HG03060 (cell line): ENCODE results near the gene ALDH8A1.

Experiments
- ATAC-seq: cut with Tn5 transposase; IDR thresholded peaks from one replicate; pipeline ENCODE4 v1.9.1; 2021; ENCODE audit warnings: low read depth, moderate number of reproducible peaks; ENCODE audit not compliant: unreplicated experiment

The ALDH8A1 gene

DNA sequence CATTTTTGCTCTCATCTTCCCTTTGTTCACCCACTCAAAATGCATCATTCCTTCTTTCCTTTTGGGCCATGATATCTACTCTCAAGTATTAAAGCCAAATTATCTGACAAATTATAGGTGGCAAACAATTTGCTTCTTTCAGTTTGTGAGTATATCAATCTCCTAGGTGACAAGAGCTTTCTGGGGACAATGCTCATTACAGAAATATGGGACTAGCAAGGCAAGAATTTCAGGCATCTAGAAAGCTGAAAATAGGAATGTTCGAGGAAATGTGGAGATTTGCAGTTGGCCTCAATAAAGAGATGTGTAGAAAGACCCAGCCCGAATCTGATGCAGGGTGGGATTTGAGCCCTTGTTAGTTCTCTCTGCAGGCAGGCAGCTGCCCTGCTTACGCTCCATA, 71.8 kb downstream of the ALDH8A1 start:
- no peak for ATAC-seq

DNA sequence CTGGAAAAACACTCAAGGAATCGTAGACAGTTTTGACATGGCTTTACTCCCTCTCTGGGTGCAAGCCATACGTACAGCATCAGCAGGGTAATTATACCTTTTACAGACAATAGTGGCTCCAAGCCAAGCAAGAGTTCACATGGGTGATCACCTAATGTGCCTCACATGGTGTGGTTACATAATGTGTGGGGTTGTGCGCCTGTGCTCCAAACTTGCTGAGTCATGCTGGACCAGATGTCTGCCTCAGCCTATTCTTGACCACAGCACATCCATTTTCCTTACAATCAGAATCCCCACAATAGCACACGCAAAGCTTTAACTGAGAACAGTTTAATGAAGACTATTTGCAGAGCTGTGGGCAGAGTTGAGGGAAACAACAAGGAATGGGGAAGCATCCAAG, 74.5 kb downstream of the ALDH8A1 start:
- ATAC-seq = no peak

DNA sequence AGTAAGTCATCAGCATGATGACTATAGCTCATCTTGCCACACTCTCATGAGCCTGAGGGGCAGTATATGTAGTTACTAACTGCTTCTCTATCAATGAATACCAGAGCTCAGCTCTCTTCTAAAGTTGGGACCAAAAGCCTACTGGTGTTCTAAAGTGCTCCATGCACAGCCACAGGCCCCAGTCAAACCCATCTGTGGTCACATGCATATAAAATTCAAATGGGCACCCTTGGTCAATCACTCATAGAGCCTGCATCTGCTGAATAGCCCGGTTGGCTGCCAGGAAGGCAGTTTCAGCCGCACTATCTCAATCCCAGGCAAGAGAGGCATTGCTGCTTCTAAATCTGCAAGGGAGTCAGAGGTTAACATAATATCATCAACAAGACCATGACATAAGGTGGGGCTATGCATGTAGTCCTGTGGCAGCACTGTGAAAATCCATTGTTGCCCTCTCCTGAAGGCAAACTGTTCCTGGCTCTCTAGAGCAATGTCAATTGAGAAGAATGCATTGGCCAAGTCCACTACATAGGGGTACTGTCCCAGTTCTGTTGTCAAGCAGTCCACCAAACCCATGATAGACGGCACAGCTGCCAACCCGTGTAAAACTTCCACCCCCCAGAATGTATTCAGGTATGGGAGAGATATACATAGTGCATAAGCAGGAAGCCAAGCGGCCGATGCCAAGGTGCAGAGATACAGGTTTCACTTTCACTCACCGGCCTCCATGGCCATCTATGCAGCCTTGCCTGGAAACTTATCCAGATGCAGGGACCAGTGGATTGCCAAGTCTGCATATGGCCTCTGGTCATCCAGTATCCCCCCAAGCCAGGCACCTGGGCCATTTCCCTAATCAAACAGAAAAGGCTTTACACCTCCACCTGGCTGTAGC, 76.2 kb downstream of the ALDH8A1 start:
- no peak for ATAC-seq

DNA sequence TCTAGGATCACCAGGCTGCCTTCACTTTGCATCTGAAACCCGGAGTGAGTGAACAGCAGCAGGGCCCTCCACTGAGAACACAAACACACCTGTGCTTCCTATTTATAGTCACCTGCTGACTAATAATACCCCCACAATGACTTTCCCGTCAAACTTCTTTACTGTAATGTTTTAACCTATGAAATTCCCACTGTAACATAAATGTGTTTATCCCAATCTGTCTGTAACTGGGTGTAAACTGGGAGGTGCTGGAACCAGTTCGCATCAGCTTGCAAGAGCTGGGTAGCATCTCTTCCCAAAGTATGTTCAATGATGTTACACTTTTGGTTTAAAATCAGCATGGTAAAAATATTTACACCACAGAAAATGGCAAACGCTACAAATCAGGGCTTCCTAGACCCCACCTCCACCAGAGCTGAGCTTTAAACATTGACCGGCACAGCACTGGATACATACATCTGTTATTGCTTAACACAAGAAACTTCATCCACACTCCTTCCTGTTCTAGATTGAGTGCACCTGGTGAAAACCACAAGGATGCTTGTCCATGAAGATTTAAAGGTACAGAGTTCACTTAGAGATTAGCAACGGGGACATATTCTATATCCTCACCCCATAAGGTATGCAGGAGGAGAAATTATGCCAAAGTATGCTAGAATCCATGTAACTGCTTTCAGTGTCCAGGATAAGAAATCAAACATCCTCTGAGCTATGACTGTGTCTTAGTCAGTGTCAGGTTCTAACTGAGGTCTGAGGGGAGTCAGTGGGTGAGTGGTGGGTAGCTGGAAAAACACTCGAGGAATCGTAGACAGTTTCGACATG, 79.0 kb downstream of the ALDH8A1 start:
- peak; percentile 78 for ATAC-seq

DNA sequence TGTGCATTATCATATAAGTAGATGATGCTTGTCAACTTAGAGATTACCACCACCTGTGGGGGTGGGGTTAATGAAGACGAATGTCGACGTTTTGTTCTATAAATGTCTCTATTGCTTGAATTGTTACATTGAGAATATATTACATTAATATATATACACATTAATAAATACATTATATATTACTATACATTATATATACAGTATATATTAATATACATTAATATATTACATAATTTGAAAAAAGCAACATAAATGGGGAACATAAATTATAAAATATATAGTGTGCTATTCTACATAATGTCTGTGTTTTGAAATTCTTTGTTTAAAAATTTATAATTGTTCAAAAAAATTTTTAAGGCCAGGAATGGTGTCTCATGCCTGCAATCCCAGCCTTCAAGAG, 81.1 kb downstream of the ALDH8A1 start:
- no peak for ATAC-seq
